Heart right ventricle (tissue), 16 donors: ENCODE measurements around the gene VAC14. TPM values are rescaled to one million over a fixed set of nuclear protein-coding genes. Genes with fewer than 3 reads are reported as not detected.
A peak's percentile ranks its signal among the peaks of the same experiment; 100 is the strongest.

Experiments
- ATAC-seq, 8 donors: fragments of 200-7000 bp; cut with Tn5 transposase; one replicate each; pipeline ENCODE4 v1.9.1; 2020; ENCODE audit warnings: mild to moderate bottlenecking in 8 of 8, moderate library complexity in 8 of 8, moderate number of reproducible peaks in 1 of 8
- DNase-seq, 2 donors: peaks; one replicate each; pipeline ENCODE4 v3.0.0-alpha.2; 2020
- H3K27ac ChIP-seq, 10 donors: fragments of 200-600 bp; sonication (generic) in 2 of 10; one replicate each; pipeline versions ENCODE4 v1.5.0 to v1.8.0; 2020 to 2022; ENCODE audit warnings: mild to moderate bottlenecking in 3 of 10
- H3K27me3 ChIP-seq, 7 donors: fragments of 200-600 bp; one replicate each; pipeline ENCODE4 v1.8.0; 2021 to 2022; ENCODE audit warnings: mild to moderate bottlenecking in 2 of 7
- H3K36me3 ChIP-seq, 9 donors: fragments of 200-600 bp; sonication (generic) in 1 of 9; one replicate each; pipeline versions ENCODE4 v1.5.0 to v1.8.0; 2020 to 2022; ENCODE audit warnings: mild to moderate bottlenecking in 2 of 9
- H3K4me1 ChIP-seq, 9 donors: fragments of 200-600 bp; sonication (generic) in 1 of 9; one replicate each; pipeline versions ENCODE4 v1.5.0 to v1.8.0; 2020 to 2022; ENCODE audit warnings: mild to moderate bottlenecking in 4 of 9
- H3K4me3 ChIP-seq, 10 donors: fragments of 200-600 bp; sonication (generic) in 2 of 10; one replicate each; pipeline versions ENCODE4 v1.5.0 to v1.8.0; 2020 to 2022; ENCODE audit warnings: mild to moderate bottlenecking in 7 of 10, moderate library complexity in 2 of 10
- H3K9me3 ChIP-seq, 11 donors: fragments of 200-600 bp in 10 of 11; sonication (generic) in 2 of 11; one replicate each; pipeline versions ENCODE4 v1.5.0 to v1.8.0; 2013 to 2022; ENCODE audit warnings: mild to moderate bottlenecking in 2 of 11, control low read depth in 1 of 11, moderate library complexity in 1 of 11
- CTCF ChIP-seq, 9 donors: fragments of 200-600 bp; sonication (generic) in 2 of 9; IDR thresholded peaks; one replicate each; pipeline versions ENCODE4 v1.5.0 to v1.8.0; 2021 to 2022; ENCODE audit warnings: antibody characterized with exemption in 9 of 9, mild to moderate bottlenecking in 5 of 9, moderate library complexity in 1 of 9
- WGBS, 2 donors: extraction: QIAGEN DNeasy Blood & Tissue Kit; methylation state at CpG; one replicate each; pipeline ENCODE4 v1.1.7; 2013; ENCODE audit warnings: inconsistent platforms in 1 of 2; 5-methylcytosine and 5-hydroxymethylcytosine counted together
- intact Hi-C, 10 donors: fragments of 100-400 bp; cut with DNase I; formaldehyde crosslinking; loops; one replicate each; pipeline versions ENCODE4 v1.11.1 to v1.14.2; 2022
- polyA plus RNA-seq, 2 donors: library from polyadenylated mRNA; stranded (reverse); fragments of 200-250 nt; gene quantifications; one replicate each; pipeline ENCODE4 v1.2.3, GENCODE V29; 2013
- total RNA-seq, 10 donors: library from RNA; stranded (reverse); fragmentation: NEBNext Ultra II Directional in 3 of 10; extraction: Animal tissue kit (Norgen Biotek cat#: 25700) in 3 of 10; gene quantifications; one replicate each; pipeline versions ENCODE4 v1.2.1 to v1.2.4, GENCODE V29; 2021 to 2023
- donor health status: Arrhythmogenic right ventricular cardiomyopathy.
- donor health status: ischemic (EF 13 %, LVEDD 7.1; RV severe dilation, severe dysfunction).
- donor health status: healthy with polysubstance abuse.
- donor health status: DM: no; HTN: yes; CAD: no.
- donor health status: DM: no; HTN: no; CAD: no.
- donor health status: ischemic (EF 25% LVEDD 6.9; RV normal size, moderate dysfunction).
- donor health status: ischemic (EF 25% LVEDD 5.7; RV mildly dilated, moderate dysfunction).
- donor health status: healthy.
- donor health status: DM: yes; HTN: yes; CAD: no.
- donor health status: Ischemic cardiomyopathy.
- donor health status: ischemic (EF 35%, LVEDD 5.7; RV mildly dilated, moderate dysfunction).
- donor health status: nonischemic (EF 11% LVEDD 7.7; RV severe dilation, severe dysfunction).
- donor health status: DM: yes; HTN: yes; CAD: no.
- donor health status: PGD.
- donor health status: ischemic (EF 29% LVEDD 5.4; RV normal size, mild dysfunction).
- donor health status: nonischemic (EF 23%, LVEDD 6.1; RV moderate dilation, normal function).

VAC14 gene
- total and polyA plus RNA-seq, 12 donors, result 19.2 to 43.7 (median 23.2) TPM

GRCh38 chr16:70735141-70735979 lies 65.6 kb downstream of the VAC14 start:
- H3K4me1 ChIP-seq, result peaks cover 35 to 76% (median 49%) of the 10 kb centered on the region in 9 donors
- intact Hi-C loops, result loop anchor here in 6 of 10 donors (5.0 kb wide), 3 partner anchors 48 to 58 kb away; partner anchors contain the start of gene MTSS2 (in 2 of the 6)

GRCh38 chr16:70734522-70735095 lies 66.3 kb downstream of the VAC14 start:
- Histone ChIP-seq H3K4me1 (peaks cover 34 to 73% (median 47%) of the 10 kb centered on the region in 9 donors), H3K27me3 (no peaks in the 10 kb centered on the region), H3K4me3 (no peak overlapping the region), H3K36me3 (peaks cover 0 to 25% (median 0%) of the 10 kb centered on the region in 9 donors), H3K27ac (peak overlapping the region in 5 of 10 donors; percentile 23 to 92 (median 82)), H3K9me3 (no peaks in the 10 kb centered on the region)
- DNase-seq (no peak), ATAC-seq (no peak)
- intact Hi-C loops, result loop anchor here in 6 of 10 donors (5.0 kb wide), 4 partner anchors 37 to 57 kb away; partner anchors contain the start of gene MTSS2 (in 2 of the 6)
- 77 to 90% methylated on average over 4 of the region's 4 CpGs for WGBS, 2 donors
- no peak for TF ChIP-seq CTCF (IDR thresholded peaks at IDR 0.05)

More at GRCh38 chr16:70735141-70735979, 65.6 kb downstream of the VAC14 start:
- TF ChIP-seq CTCF (IDR thresholded peaks at IDR 0.05), result no peak
- DNase-seq (peak in 1 of 2 donors; percentile 47), ATAC-seq (peak in 7 of 8 donors; percentile 1 to 36 (median 17))
- Histone ChIP-seq H3K27me3 (no peaks in the 10 kb centered on the region), H3K4me3 (no peak overlapping the region), H3K36me3 (peaks cover 0 to 29% (median 0%) of the 10 kb centered on the region in 9 donors), H3K9me3 (no peaks in the 10 kb centered on the region), H3K27ac (peak overlapping the region; percentile 62 to 92 (median 82))
- 70 to 71% methylated on average over 13 of the region's 13 CpGs for WGBS, 2 donors

GRCh38 chr16:70730944-70731343 lies 70.0 kb downstream of the VAC14 start:
- peak; percentile 42 to 61 for DNase-seq
- H3K4me3 ChIP-seq, result no peak overlapping the region
- H3K9me3 ChIP-seq, result no peaks in the 10 kb centered on the region
- no peaks in the 10 kb centered on the region for H3K27me3 ChIP-seq
- ATAC-seq, result peak in 7 of 8 donors; percentile 40 to 81 (median 75)
- WGBS, 2 donors, result 43 to 75% methylated on average over 3 of the region's 3 CpGs
- H3K36me3 ChIP-seq, result peaks cover 0 to 33% (median 0%) of the 10 kb centered on the region in 9 donors
- no peak for TF ChIP-seq CTCF (IDR thresholded peaks at IDR 0.05)
- peak overlapping the region in 9 of 10 donors; percentile 1 to 70 (median 47) for H3K27ac ChIP-seq
- intact Hi-C loops, result loop anchor here in 1 of 10 donors (5.0 kb wide), 1 partner anchor 34 kb away; no protein-coding TSS in a partner anchor
- H3K4me1 ChIP-seq, result peaks cover 15 to 63% (median 32%) of the 10 kb centered on the region in 9 donors

GRCh38 chr16:70730031-70730430 lies 70.9 kb downstream of the VAC14 start:
- intact Hi-C loops, result loop anchor here in 1 of 10 donors (5.0 kb wide), 1 partner anchor 33 kb away; no protein-coding TSS in a partner anchor
- Histone ChIP-seq H3K4me3 (no peak overlapping the region), H3K27me3 (no peaks in the 10 kb centered on the region), H3K9me3 (no peaks in the 10 kb centered on the region), H3K4me1 (peaks cover 17 to 63% (median 33%) of the 10 kb centered on the region in 9 donors), H3K27ac (peak overlapping the region in 7 of 10 donors; percentile 31 to 70 (median 47)), H3K36me3 (peaks cover 0 to 33% (median 0%) of the 10 kb centered on the region in 9 donors)
- ATAC-seq (no peak), DNase-seq (no peak)
- TF ChIP-seq CTCF (IDR thresholded peaks at IDR 0.05), result no peak
- 59 to 66% methylated on average over 7 of the region's 7 CpGs for WGBS, 2 donors
